Psoas muscle (tissue), 8 donors: ENCODE data around the gene FBXW8. TPM values are rescaled to one million over a fixed set of nuclear protein-coding genes. Genes with fewer than 3 reads are reported as not detected.

Experiments
- ATAC-seq, 4 donors: fragments of 200-7000 bp; cut with Tn5 transposase; one replicate each; pipeline ENCODE4 v1.9.1; 2020; ENCODE audit warnings: moderate library complexity in 3 of 4, mild to moderate bottlenecking in 2 of 4
- DNase-seq, 2 donors: peaks; one replicate each; pipeline ENCODE4 v3.0.0-alpha.2; 2020
- H3K27ac ChIP-seq: fragments of 200-600 bp; one replicate; pipeline ENCODE4 v1.8.0; 2022
- H3K27me3 ChIP-seq, 3 donors: fragments of 200-600 bp in 1 of 3; one replicate each; pipeline versions ENCODE4 v1.6.1 to v1.8.0; 2013 to 2022; ENCODE audit warnings: low read length in 2 of 3, mild to moderate bottlenecking in 2 of 3, moderate library complexity in 1 of 3; ENCODE audit not compliant: insufficient read depth in 3 of 3
- H3K36me3 ChIP-seq, 2 donors: fragments of 200-600 bp in 1 of 2; one replicate each; pipeline versions ENCODE4 v1.6.1 to v1.8.0; 2013 to 2022; ENCODE audit warnings: low read depth in 1 of 2, mild to moderate bottlenecking in 1 of 2, moderate library complexity in 1 of 2; ENCODE audit not compliant: insufficient read depth in 1 of 2
- H3K4me1 ChIP-seq: fragments of 200-600 bp; one replicate; pipeline ENCODE4 v1.8.0; 2022
- H3K4me3 ChIP-seq: fragments of 200-600 bp; one replicate; pipeline ENCODE4 v1.8.0; 2022; ENCODE audit warnings: mild to moderate bottlenecking
- H3K9me3 ChIP-seq: fragments of 200-600 bp; one replicate; pipeline ENCODE4 v1.8.0; 2022
- WGBS, 3 donors: extraction: QIAGEN DNeasy Blood & Tissue Kit; methylation state at CpG; one replicate each; pipeline versions ENCODE4 v1.1.6 to v1.1.7; 2013; 5-methylcytosine and 5-hydroxymethylcytosine counted together
- intact Hi-C, 2 donors: fragments of 100-400 bp; cut with DNase I; formaldehyde crosslinking; loops; one replicate each; pipeline versions ENCODE4 v1.11.0 to v1.14.2; 2022
- polyA plus RNA-seq, 3 donors: library from polyadenylated mRNA; stranded (reverse); fragments of 200-250 nt; gene quantifications; one replicate each; pipeline ENCODE4 v1.2.3, GENCODE V29; 2013
- total RNA-seq, 4 donors: library from RNA; stranded (reverse); fragmentation: NEBNext Ultra II Directional in 2 of 4; extraction: Animal tissue kit (Norgen Biotek cat#: 25700) in 2 of 4; gene quantifications; one replicate each; pipeline versions ENCODE4 v1.2.1 to v1.2.4, GENCODE V29; 2021 to 2023
- TF ChIP-seq, protein P1 (sequence below): fragments of 200-600 bp; IDR thresholded peaks from one replicate; pipeline ENCODE4 v1.8.0; 2022; ENCODE audit warnings: antibody characterized with exemption
- donor health status: healthy with polysubstance abuse.
- donor health status: DM: no; HTN: no; CAD: no; lungs with moderate emphysema.
- donor health status: Bipolar disorder and iron deficiency.
- donor health status: healthy.
- donor health status: DM: yes; HTN: yes; CAD: no.
- donor health status: DM: no; HTN: no; CAD: no.
- donor health status: DM: no; HTN: no; CAD: no.
- donor health status: DM: yes; HTN: yes; CAD: no.

The FBXW8 gene
- total and polyA plus RNA-seq, 7 donors, result 1.1 to 5.7 (median 3.0) TPM

DNA sequence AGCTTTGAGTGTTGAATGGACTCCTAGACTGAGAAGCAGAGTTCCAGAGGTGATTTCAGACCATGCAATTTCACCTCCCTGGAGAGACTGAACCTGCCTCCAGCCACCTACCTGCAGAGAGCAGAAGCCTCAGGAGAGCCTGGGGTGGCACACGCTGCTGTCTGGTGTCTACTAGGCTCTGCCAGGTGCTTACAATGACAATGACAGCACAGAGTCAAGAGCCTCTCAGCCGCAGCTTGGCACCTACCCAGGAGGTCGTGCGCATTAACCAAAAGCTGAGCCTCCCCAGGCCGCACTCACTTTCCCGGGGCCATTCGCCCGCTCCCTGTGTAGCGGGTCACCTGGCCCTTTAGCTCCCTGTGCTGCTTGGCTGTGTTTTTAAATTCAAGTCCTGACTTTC is 125.3 kb downstream of the FBXW8 start:
- Histone ChIP-seq H3K27me3 (peaks cover 0 to 19% (median 6%) of the 10 kb centered on the region in 3 donors), H3K36me3 (no peaks in the 10 kb centered on the region), H3K9me3 (no peaks in the 10 kb centered on the region), H3K4me1 (peaks cover 7% of the 10 kb centered on the region), H3K27ac (no peak overlapping the region), H3K4me3 (no peak overlapping the region)
- 69 to 77% (median 71%) methylated on average over 9 of the region's 9 CpGs for WGBS, 3 donors
- ATAC-seq, result no peak
- intact Hi-C loops, result no loop called here
- TF ChIP-seq, protein P1, sequence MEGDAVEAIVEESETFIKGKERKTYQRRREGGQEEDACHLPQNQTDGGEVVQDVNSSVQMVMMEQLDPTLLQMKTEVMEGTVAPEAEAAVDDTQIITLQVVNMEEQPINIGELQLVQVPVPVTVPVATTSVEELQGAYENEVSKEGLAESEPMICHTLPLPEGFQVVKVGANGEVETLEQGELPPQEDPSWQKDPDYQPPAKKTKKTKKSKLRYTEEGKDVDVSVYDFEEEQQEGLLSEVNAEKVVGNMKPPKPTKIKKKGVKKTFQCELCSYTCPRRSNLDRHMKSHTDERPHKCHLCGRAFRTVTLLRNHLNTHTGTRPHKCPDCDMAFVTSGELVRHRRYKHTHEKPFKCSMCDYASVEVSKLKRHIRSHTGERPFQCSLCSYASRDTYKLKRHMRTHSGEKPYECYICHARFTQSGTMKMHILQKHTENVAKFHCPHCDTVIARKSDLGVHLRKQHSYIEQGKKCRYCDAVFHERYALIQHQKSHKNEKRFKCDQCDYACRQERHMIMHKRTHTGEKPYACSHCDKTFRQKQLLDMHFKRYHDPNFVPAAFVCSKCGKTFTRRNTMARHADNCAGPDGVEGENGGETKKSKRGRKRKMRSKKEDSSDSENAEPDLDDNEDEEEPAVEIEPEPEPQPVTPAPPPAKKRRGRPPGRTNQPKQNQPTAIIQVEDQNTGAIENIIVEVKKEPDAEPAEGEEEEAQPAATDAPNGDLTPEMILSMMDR, result no peak
- DNase-seq, result no peak

DNA sequence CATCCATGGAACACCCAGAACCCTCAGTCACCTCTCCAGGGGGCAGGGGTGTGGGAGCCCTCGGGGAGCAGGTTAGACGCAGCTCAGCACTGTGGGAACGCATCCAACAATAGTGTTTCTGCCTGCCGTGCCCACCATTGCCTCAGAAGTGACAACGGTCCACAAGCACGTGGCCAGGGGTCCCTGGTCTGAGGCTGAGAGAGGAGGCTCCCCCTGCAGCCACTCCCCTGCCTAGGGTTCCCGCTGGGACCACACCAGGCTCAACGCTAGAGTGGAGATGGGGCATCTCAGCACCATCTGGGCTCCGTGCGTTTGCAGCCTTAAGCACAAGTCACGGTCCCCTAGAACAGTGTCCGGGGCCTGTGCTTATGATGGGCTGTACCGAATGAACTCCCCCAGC is 125.8 kb downstream of the FBXW8 start:
- TF ChIP-seq, protein P1, result no peak
- no peak for ATAC-seq
- intact Hi-C loops, result no loop called here
- Histone ChIP-seq H3K27ac (no peak overlapping the region), H3K36me3 (no peaks in the 10 kb centered on the region), H3K4me1 (peaks cover 7% of the 10 kb centered on the region), H3K4me3 (no peak overlapping the region), H3K27me3 (peaks cover 0 to 19% (median 6%) of the 10 kb centered on the region in 3 donors), H3K9me3 (no peaks in the 10 kb centered on the region)
- DNase-seq, result no peak
- 49 to 67% (median 50%) methylated on average over 13 of the region's 13 CpGs for WGBS, 3 donors

GRCh38 chr12:117037289-117038022 is 126.7 kb downstream of the FBXW8 start:
- intact Hi-C loops, result no loop called here
- Histone ChIP-seq H3K9me3 (no peaks in the 10 kb centered on the region), H3K4me3 (no peak overlapping the region), H3K36me3 (no peaks in the 10 kb centered on the region), H3K27ac (no peak overlapping the region), H3K4me1 (peaks cover 7% of the 10 kb centered on the region), H3K27me3 (peaks cover 0 to 19% (median 6%) of the 10 kb centered on the region in 3 donors)
- DNase-seq (no peak), ATAC-seq (no peak)
- WGBS, 3 donors, result 59 to 69% (median 62%) methylated on average over 22 of the region's 22 CpGs
- TF ChIP-seq, protein P1, result no peak

DNA sequence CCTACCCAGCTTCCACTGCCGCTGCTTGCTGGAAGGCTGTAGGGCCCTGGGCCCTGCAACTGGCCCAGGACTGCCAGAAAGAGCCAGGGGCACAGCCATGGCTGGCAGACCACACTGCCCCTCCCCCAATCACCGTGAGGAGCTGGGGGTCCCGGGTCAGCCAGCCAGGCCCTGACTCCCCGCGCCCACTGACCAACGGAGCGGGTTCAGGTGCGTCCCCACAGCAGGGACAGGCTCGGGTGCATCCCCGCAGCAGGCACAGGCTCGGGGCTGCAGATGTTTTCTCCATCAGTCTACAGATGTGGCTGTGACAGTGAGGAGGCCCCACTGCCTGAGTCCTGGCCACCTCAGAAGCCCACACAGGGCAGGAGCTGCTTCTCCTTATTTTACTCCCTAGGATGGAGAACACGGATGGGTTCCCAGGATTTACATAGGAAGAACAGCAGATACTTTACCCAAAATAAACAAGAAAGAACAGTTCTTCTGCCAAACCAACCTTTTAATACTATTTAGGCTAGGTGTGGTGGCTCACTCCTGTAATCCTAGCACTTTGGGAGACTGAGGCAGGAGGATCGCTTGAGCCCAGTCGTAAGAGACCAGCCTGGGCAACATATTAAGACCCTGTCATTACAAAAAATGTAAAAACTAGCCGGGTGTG is 127.4 kb downstream of the FBXW8 start:
- intact Hi-C loops, result no loop called here
- no peak for DNase-seq
- Histone ChIP-seq H3K27me3 (peaks cover 0 to 19% (median 6%) of the 10 kb centered on the region in 3 donors), H3K9me3 (no peaks in the 10 kb centered on the region), H3K4me3 (no peak overlapping the region), H3K27ac (no peak overlapping the region), H3K36me3 (no peaks in the 10 kb centered on the region), H3K4me1 (peaks cover 7% of the 10 kb centered on the region)
- ATAC-seq, result no peak
- TF ChIP-seq, protein P1, result no peak
- WGBS, 3 donors, result 85 to 88% (median 86%) methylated on average over 15 of the region's 15 CpGs
